Activated naive CD4-positive, alpha-beta T cell treated with anti-CD3 and anti-CD28 coated beads, Interleukin-2, amount 50 U/mL, for 24 hours (primary cell): ENCODE measurements around the gene CTRL.

ENCODE experiments used
- H3K27ac Mint-ChIP-seq: one replicate; pipeline ENCODE4 v1.8.0; 2021; ENCODE audit warnings: mild to moderate bottlenecking, mixed read lengths
- H3K27me3 Mint-ChIP-seq: one replicate; pipeline ENCODE4 v1.8.0; 2021; ENCODE audit warnings: mixed read lengths
- H3K36me3 Mint-ChIP-seq: one replicate; pipeline ENCODE4 v1.8.0; 2021; ENCODE audit warnings: mixed read lengths
- H3K4me1 Mint-ChIP-seq: one replicate; pipeline ENCODE4 v1.8.0; 2021; ENCODE audit warnings: mixed read lengths
- H3K4me3 Mint-ChIP-seq: one replicate; pipeline ENCODE4 v1.8.0; 2021; ENCODE audit warnings: mild to moderate bottlenecking, mixed read lengths
- H3K9me3 Mint-ChIP-seq: one replicate; pipeline ENCODE4 v1.8.0; 2021; ENCODE audit warnings: mixed read lengths

CTRL gene

GRCh38 chr16:67902831-67903230, 28.8 kb downstream of the CTRL start:
- no peaks in the 10 kb centered on the region for H3K9me3 Mint-ChIP-seq
- H3K36me3 Mint-ChIP-seq, result no peaks in the 10 kb centered on the region
- no peak overlapping the region for H3K27ac Mint-ChIP-seq
- H3K4me3 Mint-ChIP-seq, result no peak overlapping the region
- peaks cover 21% of the 10 kb centered on the region for H3K4me1 Mint-ChIP-seq
- no peaks in the 10 kb centered on the region for H3K27me3 Mint-ChIP-seq

- H3K4me1 Mint-ChIP-seq, result peaks cover 27% of the 10 kb centered on the region
- no peak overlapping the region for H3K27ac Mint-ChIP-seq
- no peaks in the 10 kb centered on the region for H3K36me3 Mint-ChIP-seq
- no peaks in the 10 kb centered on the region for H3K27me3 Mint-ChIP-seq
- no peak overlapping the region for H3K4me3 Mint-ChIP-seq
- H3K9me3 Mint-ChIP-seq, result no peaks in the 10 kb centered on the region
These were observed 29.9 kb downstream of the CTRL start for GRCh38 chr16:67901734-67902133.

DNA sequence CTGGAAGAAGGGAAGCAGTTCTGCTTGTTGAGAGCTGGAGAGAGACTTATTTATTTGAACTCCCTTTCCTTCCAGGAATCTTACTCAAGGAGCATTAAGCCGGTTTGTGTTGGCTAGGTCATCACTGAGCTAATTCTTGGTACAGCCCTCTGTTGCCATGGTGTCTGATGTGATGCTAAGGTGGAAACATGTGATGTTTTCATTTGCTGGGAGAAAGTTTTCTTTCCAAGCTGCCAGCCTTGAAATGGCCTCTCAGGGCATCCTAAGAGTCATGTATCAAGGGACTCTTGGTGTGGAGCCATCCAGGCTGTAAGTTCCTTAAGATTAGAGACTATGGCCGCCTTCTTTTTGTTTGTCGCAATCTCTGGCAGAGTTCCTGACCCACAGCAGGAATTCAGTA, 34.4 kb downstream of the CTRL start:
- no peak overlapping the region for H3K4me3 Mint-ChIP-seq

GRCh38 chr16:67893743-67894399, 37.8 kb downstream of the CTRL start:
- no peaks in the 10 kb centered on the region for H3K36me3 Mint-ChIP-seq
- no peaks in the 10 kb centered on the region for H3K9me3 Mint-ChIP-seq
- peak overlapping the region; percentile 94 for H3K4me3 Mint-ChIP-seq
- peaks cover 45% of the 10 kb centered on the region for H3K4me1 Mint-ChIP-seq
- no peaks in the 10 kb centered on the region for H3K27me3 Mint-ChIP-seq
- H3K27ac Mint-ChIP-seq, result peak overlapping the region; percentile 90

More for the DNA sequence above, 34.4 kb downstream of the CTRL start:
- Mint-ChIP-seq H3K4me1 (peaks cover 58% of the 10 kb centered on the region), H3K9me3 (no peaks in the 10 kb centered on the region), H3K27me3 (no peaks in the 10 kb centered on the region), H3K36me3 (no peaks in the 10 kb centered on the region), H3K27ac (no peak overlapping the region)

GRCh38 chr16:67892899-67893742, 38.5 kb downstream of the CTRL start, which contains the start of gene PSKH1:
Gene PSKH1, plus strand, starts transcription at chr16:67893254. Its CDS starts 15,496 bp downstream, at chr16:67908750.
- peaks cover 43% of the 10 kb centered on the region for H3K4me1 Mint-ChIP-seq
- H3K27me3 Mint-ChIP-seq, result no peaks in the 10 kb centered on the region
- peak within 1 kb of the TSS; percentile 95 for H3K4me3 Mint-ChIP-seq
- H3K9me3 Mint-ChIP-seq, result no peaks in the 10 kb centered on the region
- no peaks in the 10 kb centered on the region for H3K36me3 Mint-ChIP-seq
- H3K27ac Mint-ChIP-seq, result peak within 1 kb of the TSS; percentile 90

DNA sequence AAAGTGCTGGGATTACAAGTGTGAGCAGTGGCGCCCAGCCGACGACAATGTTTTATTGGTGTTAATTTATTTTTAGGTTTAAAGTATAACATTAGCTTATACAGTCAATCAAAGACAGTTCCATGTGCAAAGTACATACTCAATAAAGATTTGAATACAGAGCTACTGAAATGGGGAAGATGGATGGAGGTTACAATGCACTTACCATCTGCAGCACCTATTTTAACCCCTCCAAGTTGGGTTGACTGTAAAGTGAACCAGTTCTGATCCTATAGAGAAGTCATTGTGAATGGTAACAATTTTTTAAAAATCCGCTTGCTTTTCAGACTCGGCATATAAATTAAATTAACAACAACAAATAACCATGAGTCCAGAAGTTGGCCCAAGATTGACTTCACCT, 39.3 kb downstream of the CTRL start:
- peaks cover 40% of the 10 kb centered on the region for H3K4me1 Mint-ChIP-seq
- H3K9me3 Mint-ChIP-seq, result no peaks in the 10 kb centered on the region
- peak overlapping the region; percentile 95 for H3K4me3 Mint-ChIP-seq
- H3K36me3 Mint-ChIP-seq, result no peaks in the 10 kb centered on the region
- no peaks in the 10 kb centered on the region for H3K27me3 Mint-ChIP-seq
- peak overlapping the region; percentile 90 for H3K27ac Mint-ChIP-seq

DNA sequence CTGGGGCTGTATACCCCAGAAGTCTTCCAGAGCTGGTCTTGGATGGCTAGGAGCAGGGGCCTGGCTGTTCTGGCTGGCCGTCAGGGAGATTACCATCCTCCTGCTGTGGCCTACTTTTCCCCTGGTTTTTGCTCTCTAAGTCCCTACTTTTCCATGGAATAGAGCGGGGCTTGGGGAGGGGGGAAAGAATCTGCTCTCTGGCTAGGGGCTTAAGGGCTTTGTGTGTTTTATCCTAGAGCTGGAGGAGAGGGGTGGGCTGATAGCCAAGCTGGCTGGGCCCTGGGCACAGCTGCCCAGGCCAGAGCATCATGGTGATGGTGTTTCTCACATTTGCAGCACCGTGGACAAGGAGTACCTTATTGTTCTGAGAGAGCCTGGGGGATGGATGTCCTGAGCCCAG, 43.3 kb downstream of the CTRL start:
- Mint-ChIP-seq H3K9me3 (no peaks in the 10 kb centered on the region), H3K27me3 (no peaks in the 10 kb centered on the region), H3K27ac (no peak overlapping the region), H3K36me3 (peaks cover 2% of the 10 kb centered on the region), H3K4me3 (no peak overlapping the region), H3K4me1 (peaks cover 8% of the 10 kb centered on the region)

GRCh38 chr16:67886387-67886786, 45.3 kb downstream of the CTRL start:
- Mint-ChIP-seq H3K36me3 (peaks cover 2% of the 10 kb centered on the region), H3K27ac (no peak overlapping the region), H3K27me3 (no peaks in the 10 kb centered on the region), H3K4me1 (no peaks in the 10 kb centered on the region), H3K4me3 (no peak overlapping the region), H3K9me3 (no peaks in the 10 kb centered on the region)

GRCh38 chr16:67885976-67886375, 45.7 kb downstream of the CTRL start:
- no peaks in the 10 kb centered on the region for H3K27me3 Mint-ChIP-seq
- H3K27ac Mint-ChIP-seq, result no peak overlapping the region
- H3K36me3 Mint-ChIP-seq, result peaks cover 2% of the 10 kb centered on the region
- no peaks in the 10 kb centered on the region for H3K4me1 Mint-ChIP-seq
- no peak overlapping the region for H3K4me3 Mint-ChIP-seq
- no peaks in the 10 kb centered on the region for H3K9me3 Mint-ChIP-seq

GRCh38 chr16:67885545-67885944, 46.1 kb downstream of the CTRL start:
- H3K4me3 Mint-ChIP-seq, result no peak overlapping the region
- H3K27ac Mint-ChIP-seq, result no peak overlapping the region
- no peaks in the 10 kb centered on the region for H3K4me1 Mint-ChIP-seq
- peaks cover 2% of the 10 kb centered on the region for H3K36me3 Mint-ChIP-seq
- H3K27me3 Mint-ChIP-seq, result no peaks in the 10 kb centered on the region
- H3K9me3 Mint-ChIP-seq, result no peaks in the 10 kb centered on the region

DNA sequence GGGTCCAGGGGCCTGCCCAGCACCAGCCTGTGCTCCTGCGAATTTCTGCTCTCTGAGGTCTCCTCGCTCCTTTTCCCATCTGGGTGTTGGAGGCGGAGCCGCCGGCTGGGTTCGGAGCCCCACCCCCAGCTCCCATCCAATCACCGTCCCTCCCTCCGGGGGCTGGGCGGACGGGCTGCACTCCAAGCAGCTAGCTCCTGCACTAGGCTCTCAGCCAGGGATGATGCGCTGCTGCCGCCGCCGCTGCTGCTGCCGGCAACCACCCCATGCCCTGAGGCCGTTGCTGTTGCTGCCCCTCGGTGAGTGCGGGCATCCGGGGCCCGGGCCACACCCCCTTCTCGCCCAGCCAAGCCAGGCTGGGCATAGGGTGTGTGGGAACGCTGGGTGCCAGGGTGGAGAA, 47.0 kb downstream of the CTRL start, which contains the start of gene NRN1L:
Gene NRN1L, plus strand, starts transcription at position 202 of the 400 bp plus-strand sequence. Its CDS starts 19 bp downstream, at position 221.
- Mint-ChIP-seq H3K36me3 (peaks cover 2% of the 10 kb centered on the region), H3K27ac (peak within 1 kb of the TSS; percentile 82), H3K4me1 (no peaks in the 10 kb centered on the region), H3K4me3 (no peak within 1 kb of the TSS), H3K9me3 (no peaks in the 10 kb centered on the region), H3K27me3 (no peaks in the 10 kb centered on the region)

GRCh38 chr16:67883872-67884261, 47.8 kb downstream of the CTRL start:
- Mint-ChIP-seq H3K4me3 (no peak overlapping the region), H3K4me1 (no peaks in the 10 kb centered on the region), H3K27ac (no peak overlapping the region), H3K36me3 (peaks cover 2% of the 10 kb centered on the region), H3K9me3 (no peaks in the 10 kb centered on the region), H3K27me3 (no peaks in the 10 kb centered on the region)

GRCh38 chr16:67883146-67883871, 48.4 kb downstream of the CTRL start:
- no peak overlapping the region for H3K4me3 Mint-ChIP-seq
- no peak overlapping the region for H3K27ac Mint-ChIP-seq
- H3K9me3 Mint-ChIP-seq, result no peaks in the 10 kb centered on the region
- no peaks in the 10 kb centered on the region for H3K4me1 Mint-ChIP-seq
- no peaks in the 10 kb centered on the region for H3K27me3 Mint-ChIP-seq
- H3K36me3 Mint-ChIP-seq, result peaks cover 4% of the 10 kb centered on the region

DNA sequence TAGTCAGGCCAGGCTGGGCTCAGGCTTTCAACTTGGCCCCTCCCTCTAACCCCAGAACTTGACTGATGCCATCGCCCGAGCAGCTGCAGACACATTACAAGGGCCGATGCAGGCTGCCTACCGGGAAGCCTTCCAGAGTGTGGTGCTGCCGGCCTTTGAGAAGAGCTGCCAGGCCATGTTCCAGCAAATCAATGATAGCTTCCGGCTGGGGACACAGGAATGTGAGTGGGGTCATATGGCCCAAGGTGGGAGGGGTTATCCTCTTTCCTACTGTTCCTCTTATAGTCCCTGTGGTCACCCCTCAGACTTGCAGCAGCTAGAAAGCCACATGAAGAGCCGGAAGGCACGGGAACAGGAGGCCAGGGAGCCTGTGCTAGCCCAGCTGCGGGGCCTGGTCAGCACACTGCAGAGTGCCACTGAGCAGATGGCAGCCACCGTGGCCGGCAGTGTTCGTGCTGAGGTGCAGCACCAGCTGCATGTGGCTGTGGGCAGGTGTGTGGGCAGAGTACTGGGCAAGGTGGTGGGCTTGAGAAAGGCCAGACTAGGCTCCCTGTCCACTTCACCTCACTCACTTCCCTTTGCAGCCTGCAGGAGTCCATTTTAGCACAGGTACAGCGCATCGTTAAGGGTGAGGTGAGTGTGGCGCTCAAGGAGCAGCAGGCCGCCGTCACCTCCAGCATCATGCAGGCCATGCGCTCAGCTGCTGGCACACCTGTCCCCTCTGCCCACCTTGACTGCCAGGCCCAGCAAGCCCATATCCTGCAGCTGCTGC, 49.1 kb downstream of the CTRL start:
- Mint-ChIP-seq H3K27me3 (no peaks in the 10 kb centered on the region), H3K36me3 (peaks cover 4% of the 10 kb centered on the region), H3K27ac (no peak overlapping the region), H3K9me3 (no peaks in the 10 kb centered on the region), H3K4me1 (no peaks in the 10 kb centered on the region), H3K4me3 (no peak overlapping the region)

GRCh38 chr16:67881621-67882161, 50.0 kb downstream of the CTRL start:
- no peaks in the 10 kb centered on the region for H3K9me3 Mint-ChIP-seq
- no peak overlapping the region for H3K4me3 Mint-ChIP-seq
- H3K27ac Mint-ChIP-seq, result no peak overlapping the region
- peaks cover 4% of the 10 kb centered on the region for H3K36me3 Mint-ChIP-seq
- no peaks in the 10 kb centered on the region for H3K4me1 Mint-ChIP-seq
- no peaks in the 10 kb centered on the region for H3K27me3 Mint-ChIP-seq
